GM18867 (cell line): ENCODE measurements around the gene KIF3C.

Experiments
- ATAC-seq: cut with Tn5 transposase; IDR thresholded peaks from one replicate; pipeline ENCODE4 v1.9.1; 2021; ENCODE audit warnings: mild to moderate bottlenecking, moderate library complexity; ENCODE audit not compliant: unreplicated experiment

KIF3C gene

GRCh38 chr2:25881764-25882163 is 100.5 kb downstream of the KIF3C start:
- no peak for ATAC-seq

- ATAC-seq = no peak
Observed at GRCh38 chr2:25879133-25879730, 103.1 kb downstream of the KIF3C start.

- peak; percentile 93 for ATAC-seq
Observed at GRCh38 chr2:25878361-25879132, 103.8 kb downstream of the KIF3C start, which contains the start of gene ASXL2. Gene ASXL2 (minus strand): TSS chr2:25878487. CDS start chr2:25878222, 265 bp downstream.

GRCh38 chr2:25877431-25878360 is 104.6 kb downstream of the KIF3C start:
- ATAC-seq = peak; percentile 49
